GM12864 (cell line): ENCODE measurements around the gene IQCE.
"Not testable (repeated sequence)": the region's sequence is repeated elsewhere in the genome, so short reads cannot be mapped to it uniquely, and the experiment has no call there.

Experiments
- DNase-seq: peaks from one replicate; pipeline ENCODE4 v3.0.0-alpha.2; 2011; ENCODE audit warnings: low read depth
- H3K4me3 ChIP-seq: 2 replicates; pipeline ENCODE4 v1.5.1; 2011; ENCODE audit warnings: mild to moderate bottlenecking, low read depth, low read length, control low read depth
- TF ChIP-seq, protein P1 (sequence below): IDR thresholded peaks from 2 replicates; pipeline ENCODE4 v1.5.1; 2011; ENCODE audit warnings: low read depth, mild to moderate bottlenecking, moderate library complexity, low read length, control low read depth, inconsistent platforms; ENCODE audit errors: missing control alignments

IQCE gene

DNA sequence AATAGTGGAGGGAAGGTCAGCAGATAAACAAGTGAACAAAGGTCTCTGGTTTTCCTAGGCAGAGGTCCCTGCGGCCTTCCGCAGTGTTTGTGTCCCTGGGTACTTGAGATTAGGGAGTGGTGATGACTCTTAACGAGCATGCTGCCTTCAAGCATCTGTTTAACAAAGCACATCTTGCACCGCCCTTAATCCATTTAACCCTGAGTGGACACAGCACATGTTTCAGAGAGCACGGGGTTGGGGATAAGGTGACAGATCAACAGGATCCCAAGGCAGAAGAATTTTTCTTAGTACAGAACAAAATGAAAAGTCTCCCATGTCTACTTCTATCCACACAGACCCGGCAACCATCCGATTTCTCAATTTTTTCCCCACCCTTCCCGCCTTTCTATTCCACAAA is 25.2 kb upstream of the IQCE start:
- not testable (repeated sequence) for DNase-seq, H3K4me3 ChIP-seq

DNA sequence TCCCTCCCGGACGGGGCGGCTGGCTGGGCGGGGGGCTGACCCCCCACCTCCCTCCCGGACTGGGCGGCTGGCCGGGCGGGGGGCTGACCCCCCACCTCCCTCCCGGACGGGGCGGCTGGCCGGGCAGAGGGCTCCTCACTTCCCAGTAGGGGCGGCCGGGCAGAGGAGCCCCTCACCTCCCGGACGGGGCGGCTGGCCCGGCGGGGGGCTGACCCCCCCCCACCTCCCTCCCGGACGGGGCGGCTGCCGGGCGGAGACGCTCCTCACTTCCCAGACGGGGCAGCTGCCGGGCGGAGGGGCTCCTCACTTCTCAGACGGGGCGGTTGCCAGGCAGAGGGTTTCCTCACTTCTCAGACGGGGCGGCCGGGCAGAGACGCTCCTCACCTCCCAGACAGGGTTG is 24.6 kb upstream of the IQCE start:
- not testable (repeated sequence) for DNase-seq, H3K4me3 ChIP-seq

DNA sequence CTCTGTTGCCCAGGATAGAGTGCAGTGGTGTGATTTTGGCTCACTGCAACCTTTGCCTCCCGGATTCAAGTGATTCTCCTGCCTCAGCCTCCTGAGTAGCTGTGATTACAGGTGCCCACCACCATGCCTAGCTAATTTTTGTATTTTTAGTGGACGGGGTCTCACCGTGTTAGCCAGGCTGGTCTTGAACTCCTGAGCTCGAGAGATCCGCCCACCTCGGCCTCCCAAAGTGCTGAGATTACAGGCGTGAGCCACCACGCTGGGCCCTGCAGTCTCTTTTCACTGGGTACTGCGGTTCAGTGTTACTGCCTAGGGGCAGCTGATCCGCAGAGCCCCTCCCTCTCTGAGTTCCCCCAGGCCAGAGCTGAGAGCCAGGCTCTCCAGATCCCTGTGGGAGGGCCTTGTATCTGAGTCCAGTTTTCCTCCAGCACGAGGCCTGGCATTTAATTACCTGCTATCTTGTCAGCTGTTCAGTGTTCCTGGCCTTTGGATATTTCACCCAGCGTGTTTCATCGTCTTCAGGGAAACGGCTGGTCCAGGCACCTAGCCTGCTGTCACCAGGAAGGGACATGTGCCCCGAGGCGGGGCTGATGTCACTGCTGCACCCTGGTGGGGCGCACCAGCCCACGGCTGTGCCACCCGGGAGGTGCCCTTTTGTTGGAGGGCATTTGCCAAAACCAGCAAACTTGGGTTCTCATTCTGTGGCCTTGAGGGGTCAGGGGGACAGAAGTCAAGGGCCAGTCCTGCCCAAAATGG is 22.7 kb upstream of the IQCE start:
- H3K4me3 ChIP-seq, DNase-seq: not testable (repeated sequence)

DNA sequence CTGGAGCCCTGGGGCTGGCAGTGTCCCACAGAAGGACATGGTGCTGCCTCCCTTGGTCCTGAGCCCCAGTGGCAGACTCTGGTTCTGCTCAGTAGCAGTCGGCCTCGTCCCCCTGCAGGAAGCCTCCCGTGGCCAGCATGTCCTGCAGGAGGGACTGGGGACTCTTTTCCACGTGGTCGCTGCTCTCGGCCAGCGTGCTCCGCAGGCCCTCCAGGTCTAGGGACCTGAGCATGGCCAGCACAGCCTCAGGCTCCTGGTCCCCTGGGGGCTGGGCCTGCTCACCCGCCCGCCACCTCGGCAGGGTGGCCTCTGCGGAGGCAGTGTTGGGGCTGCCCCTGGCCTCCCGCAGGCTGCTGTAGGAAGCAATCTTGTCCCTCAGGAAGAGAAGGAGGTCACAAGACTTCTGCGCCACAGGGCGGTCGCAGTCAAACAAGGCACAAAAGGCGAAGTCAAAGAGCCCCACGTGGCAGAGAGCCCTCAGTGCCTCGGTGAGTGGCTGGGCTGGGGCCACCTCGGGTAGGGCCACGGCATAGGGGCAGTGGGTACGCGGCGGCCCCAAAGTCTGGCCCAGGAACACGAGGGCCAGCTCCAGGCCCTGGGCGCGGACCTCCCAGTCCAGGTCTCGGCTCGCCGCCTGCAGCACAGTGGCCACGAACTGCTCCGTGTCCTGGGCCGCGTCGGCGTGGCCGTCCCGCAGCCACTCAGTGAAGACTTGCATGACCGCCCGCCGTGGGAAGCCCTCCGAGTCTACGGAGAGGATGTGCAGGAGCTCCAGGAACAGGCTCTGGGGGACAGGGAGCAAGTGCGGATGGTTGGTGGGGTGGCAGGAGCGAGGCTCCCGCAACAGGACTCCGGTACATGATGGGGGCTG is 20.6 kb upstream of the IQCE start:
- DNase-seq = no peak
- no peak overlapping the region for H3K4me3 ChIP-seq
- TF ChIP-seq, protein P1, sequence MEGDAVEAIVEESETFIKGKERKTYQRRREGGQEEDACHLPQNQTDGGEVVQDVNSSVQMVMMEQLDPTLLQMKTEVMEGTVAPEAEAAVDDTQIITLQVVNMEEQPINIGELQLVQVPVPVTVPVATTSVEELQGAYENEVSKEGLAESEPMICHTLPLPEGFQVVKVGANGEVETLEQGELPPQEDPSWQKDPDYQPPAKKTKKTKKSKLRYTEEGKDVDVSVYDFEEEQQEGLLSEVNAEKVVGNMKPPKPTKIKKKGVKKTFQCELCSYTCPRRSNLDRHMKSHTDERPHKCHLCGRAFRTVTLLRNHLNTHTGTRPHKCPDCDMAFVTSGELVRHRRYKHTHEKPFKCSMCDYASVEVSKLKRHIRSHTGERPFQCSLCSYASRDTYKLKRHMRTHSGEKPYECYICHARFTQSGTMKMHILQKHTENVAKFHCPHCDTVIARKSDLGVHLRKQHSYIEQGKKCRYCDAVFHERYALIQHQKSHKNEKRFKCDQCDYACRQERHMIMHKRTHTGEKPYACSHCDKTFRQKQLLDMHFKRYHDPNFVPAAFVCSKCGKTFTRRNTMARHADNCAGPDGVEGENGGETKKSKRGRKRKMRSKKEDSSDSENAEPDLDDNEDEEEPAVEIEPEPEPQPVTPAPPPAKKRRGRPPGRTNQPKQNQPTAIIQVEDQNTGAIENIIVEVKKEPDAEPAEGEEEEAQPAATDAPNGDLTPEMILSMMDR = no peak

DNA sequence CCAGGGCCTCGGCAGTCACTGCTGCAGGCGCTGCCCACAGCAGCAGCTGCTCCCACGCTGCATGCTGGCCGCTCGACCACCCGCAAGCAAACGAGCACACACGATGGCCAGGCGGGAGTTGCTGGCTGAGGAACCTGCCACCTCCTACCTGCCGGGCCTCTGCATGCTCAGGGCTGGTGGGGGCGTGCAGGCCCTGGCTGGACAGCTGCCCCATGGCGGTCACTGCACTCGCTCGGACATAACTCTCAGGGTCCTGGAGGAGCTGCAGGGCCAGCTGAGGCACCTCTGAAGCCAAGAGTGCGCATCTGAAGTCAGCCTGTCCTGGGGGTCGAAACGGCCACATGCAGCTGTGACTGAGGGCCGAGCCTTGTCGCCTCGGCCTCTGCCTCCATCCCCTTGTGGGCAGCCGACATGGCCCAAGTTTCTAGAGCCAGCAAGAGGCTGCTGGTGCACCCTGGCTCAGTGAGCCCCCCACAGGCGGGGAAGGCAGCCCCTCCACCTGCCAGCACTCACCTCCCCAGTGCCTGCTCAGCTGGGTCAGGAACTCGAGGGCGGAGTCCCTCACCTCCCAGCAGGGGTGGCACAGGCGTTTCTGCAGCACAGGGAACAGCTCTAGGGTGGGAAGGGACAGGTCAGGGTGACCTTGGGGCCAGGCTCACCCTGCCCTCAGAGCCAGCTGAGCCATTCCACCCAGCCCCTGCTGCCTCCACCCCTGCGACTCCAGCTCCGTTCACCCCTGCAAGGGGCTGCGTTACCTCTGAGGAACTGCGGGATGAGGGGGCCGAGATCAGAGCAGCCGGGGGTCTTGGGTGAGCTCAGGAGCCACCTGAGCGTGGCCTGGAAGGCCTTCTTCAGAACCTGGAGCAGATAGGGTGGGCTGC is 19.5 kb upstream of the IQCE start:
- TF ChIP-seq, protein P1 = no peak
- H3K4me3 ChIP-seq = no peak overlapping the region
- DNase-seq = no peak

DNA sequence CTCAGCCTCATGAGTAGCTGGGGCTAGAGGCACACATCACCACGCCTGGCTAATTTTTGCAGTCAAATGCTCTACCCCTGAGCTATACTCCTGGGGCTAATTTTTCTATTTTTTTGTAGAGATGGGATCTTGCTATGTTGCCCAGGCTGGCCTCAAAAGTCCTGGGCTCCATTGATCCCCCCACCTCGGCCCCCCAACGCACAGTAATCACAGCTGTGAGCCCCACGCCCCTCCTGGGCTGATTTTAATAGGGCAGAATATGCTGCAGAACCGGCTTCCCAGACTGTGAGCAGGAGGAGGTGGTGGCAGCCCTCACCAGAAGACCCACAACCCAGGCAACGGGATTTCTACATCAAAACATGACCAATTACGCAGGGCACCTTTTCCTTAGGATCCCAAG is 18.6 kb upstream of the IQCE start:
- no peak overlapping the region for H3K4me3 ChIP-seq
- TF ChIP-seq, protein P1 = no peak
- no peak for DNase-seq

DNA sequence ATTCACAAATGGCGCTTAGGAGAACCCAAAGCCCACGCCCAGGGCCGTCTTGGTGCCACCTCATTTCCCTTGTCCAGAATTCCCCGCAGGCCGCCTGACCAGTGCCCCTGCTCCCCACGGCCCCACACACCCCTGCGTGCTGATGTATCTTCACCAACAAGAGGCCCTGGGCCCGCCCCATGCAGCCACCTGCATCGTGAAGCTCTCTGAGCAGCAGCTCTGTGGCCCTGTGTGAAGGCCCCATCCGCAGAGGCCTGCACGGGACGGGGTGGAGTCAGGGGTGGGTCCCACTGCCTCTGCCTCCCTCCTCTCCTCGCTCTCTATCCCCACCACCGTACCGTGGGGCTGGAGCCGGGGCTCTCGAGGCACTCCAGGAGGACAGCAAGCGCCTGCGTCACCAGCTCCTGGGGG is 18.1 kb upstream of the IQCE start:
- no peak overlapping the region for H3K4me3 ChIP-seq
- DNase-seq = no peak
- TF ChIP-seq, protein P1 = no peak

DNA sequence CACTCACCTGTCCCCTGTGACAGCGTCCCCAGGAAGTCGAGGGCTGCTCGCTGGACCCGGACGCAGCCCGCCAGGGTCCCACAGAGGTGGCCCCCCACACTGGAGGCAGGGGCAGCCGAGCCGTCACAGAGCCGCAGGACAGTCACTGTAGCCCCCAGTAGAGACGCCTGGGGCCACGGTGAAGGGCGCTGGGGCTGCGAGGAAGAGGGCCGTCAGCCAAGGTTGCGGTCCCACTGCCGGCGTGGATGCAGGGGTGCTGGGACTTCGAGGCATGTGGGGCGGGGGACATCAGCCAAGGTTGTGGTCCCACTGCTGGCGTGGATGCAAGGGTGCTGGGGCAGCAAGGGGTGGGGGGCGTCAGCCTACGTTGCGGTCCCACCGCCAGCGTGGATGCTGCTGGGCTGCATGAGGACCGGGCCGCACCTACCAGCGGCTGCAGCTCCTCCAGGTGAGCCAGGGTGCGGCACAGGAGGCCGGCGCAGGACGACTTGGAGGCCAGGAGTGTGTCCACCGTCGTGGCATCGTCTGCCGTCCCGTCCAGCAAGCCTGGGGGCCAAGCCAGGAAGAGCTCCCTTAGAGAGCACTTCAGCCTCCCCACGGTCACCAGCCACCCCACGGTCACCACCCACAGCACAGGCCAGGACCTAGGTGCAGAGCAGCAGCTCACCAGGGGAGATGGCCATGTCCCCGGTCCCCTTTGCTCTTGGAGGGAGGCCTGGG is 17.3 kb upstream of the IQCE start:
- TF ChIP-seq, protein P1 = no peak
- DNase-seq = no peak
- H3K4me3 ChIP-seq = no peak overlapping the region
